Loucy (cell line): ENCODE results near the gene KATNIP.

Experiments
- CTCF ChIP-seq: fragments of 200-600 bp; sonication (generic); conservative IDR thresholded peaks from 2 replicates; pipeline ENCODE4 v1.5.1; 2014; ENCODE audit warnings: mild to moderate bottlenecking, antibody characterized with exemption, low read length
- EZH2phosphoT487 ChIP-seq: fragments of 200-600 bp; IDR thresholded peaks from 2 replicates; pipeline ENCODE4 v1.6.1; 2018; ENCODE audit warnings: antibody characterized with exemption, mild to moderate bottlenecking, moderate library complexity, borderline replicate concordance

GRCh38 chr16:27566417-27566816, 16.5 kb downstream of the KATNIP start:
- TF ChIP-seq CTCF (no peak), EZH2phosphoT487 (no peak)
